ENCODE data around the gene CFAP74.

DNA sequence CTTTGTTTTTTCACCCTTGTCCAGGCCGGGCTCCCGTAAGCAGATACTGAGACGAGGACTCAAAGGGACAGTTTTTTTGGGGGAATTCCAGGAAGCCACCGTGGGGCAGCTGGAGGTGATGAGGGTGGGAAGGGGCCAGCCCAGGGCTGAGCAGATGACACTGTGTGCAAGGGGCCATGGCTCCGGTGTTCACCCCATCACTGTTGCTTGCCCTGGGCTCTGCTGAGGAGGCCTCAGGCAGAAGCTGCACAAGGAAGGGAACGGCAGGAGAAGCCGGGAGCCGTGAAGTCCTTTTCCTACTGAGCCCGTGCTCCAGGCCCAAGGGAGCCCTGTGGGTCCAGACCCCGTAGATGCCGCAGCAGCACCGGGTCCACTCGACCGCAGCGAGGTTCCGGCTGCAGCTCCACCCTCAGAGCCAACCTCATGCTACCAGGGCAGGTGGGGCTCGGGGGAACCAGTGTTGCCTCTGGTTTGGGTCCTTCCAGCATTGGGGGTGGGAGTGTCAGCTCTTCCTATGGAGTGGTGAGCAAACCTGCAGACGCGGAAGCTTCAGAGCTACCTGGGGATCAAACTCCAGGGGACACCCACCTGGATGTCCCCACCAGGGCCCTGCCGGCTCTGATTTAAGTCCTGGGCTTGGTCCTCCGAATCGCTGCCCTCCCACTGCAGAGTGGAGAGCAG, 92.8 kb downstream of the CFAP74 start:
- no peak for TF ChIP-seq POLR2A (IDR thresholded peaks at IDR 0.05; ENCODE audit: low read length)
- no peak for TF ChIP-seq GATA1 (IDR thresholded peaks at IDR 0.05; ENCODE audit: low read depth, low read length)

Data from erythroblast (primary cell).